Hepatocyte (in vitro differentiated cells): ENCODE results near the gene KCTD13.

Experiments used
- EZH2 ChIP-seq: fragments of 200-600 bp; sonication (generic); IDR thresholded peaks from 2 replicates; pipeline ENCODE4 v1.6.1; 2016; ENCODE audit warnings: antibody characterized with exemption, mild to moderate bottlenecking, borderline replicate concordance
- TF ChIP-seq, protein P1 (sequence below): fragments of 200-600 bp; sonication (generic); IDR thresholded peaks from 2 replicates; pipeline ENCODE4 v1.5.1; 2016; ENCODE audit warnings: antibody characterized with exemption, mild to moderate bottlenecking; ENCODE audit not compliant: poor library complexity

DNA sequence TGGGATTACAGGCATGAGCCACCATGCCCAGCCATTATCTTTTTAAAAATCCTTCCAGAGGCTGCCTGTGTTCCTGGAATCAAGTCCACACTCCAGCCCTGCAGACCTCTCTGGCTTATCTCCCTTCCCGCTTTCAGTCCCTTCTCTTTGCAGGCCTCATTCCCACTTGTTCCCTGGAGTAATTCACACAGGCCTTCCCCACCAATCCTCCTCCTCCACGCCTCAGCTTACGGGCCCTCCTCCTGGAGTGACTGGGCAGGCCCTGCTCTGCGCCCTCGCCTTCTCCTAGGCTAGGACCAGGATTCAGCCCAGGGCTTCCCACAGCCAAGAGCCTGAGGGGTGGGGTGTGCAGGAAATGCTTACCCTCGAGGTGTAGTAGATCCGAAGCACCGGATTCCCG is 65.8 kb downstream of the KCTD13 start:
- TF ChIP-seq, protein P1, sequence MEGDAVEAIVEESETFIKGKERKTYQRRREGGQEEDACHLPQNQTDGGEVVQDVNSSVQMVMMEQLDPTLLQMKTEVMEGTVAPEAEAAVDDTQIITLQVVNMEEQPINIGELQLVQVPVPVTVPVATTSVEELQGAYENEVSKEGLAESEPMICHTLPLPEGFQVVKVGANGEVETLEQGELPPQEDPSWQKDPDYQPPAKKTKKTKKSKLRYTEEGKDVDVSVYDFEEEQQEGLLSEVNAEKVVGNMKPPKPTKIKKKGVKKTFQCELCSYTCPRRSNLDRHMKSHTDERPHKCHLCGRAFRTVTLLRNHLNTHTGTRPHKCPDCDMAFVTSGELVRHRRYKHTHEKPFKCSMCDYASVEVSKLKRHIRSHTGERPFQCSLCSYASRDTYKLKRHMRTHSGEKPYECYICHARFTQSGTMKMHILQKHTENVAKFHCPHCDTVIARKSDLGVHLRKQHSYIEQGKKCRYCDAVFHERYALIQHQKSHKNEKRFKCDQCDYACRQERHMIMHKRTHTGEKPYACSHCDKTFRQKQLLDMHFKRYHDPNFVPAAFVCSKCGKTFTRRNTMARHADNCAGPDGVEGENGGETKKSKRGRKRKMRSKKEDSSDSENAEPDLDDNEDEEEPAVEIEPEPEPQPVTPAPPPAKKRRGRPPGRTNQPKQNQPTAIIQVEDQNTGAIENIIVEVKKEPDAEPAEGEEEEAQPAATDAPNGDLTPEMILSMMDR: no peak
- TF ChIP-seq EZH2: no peak
